Lung (tissue), 12 donors: ENCODE data around the gene CD2BP2. TPM values are rescaled to one million over a fixed set of nuclear protein-coding genes. Genes with fewer than 3 reads are reported as not detected.

Experiments used
- ATAC-seq: fragments of 200-7000 bp; cut with Tn5 transposase; one replicate; pipeline ENCODE4 v1.9.1; 2020; ENCODE audit warnings: moderate number of reproducible peaks; ENCODE audit not compliant: insufficient read depth, low FRiP score
- DNase-seq, 3 donors: peaks; one replicate each; pipeline ENCODE4 v3.0.0-alpha.2; 2013 to 2017
- H3K27ac ChIP-seq, 2 donors: one replicate each; pipeline ENCODE4 v1.5.1; 2013; ENCODE audit warnings: mild to moderate bottlenecking in 2 of 2, moderate library complexity in 2 of 2, control low read depth in 1 of 2, inconsistent platforms in 1 of 2, low read depth in 1 of 2, low read length in 1 of 2
- H3K27me3 ChIP-seq, 3 donors: one replicate each; pipeline ENCODE4 v1.5.1; 2013; ENCODE audit warnings: low read length in 2 of 3; ENCODE audit not compliant: control insufficient read depth in 3 of 3, insufficient read depth in 3 of 3
- H3K36me3 ChIP-seq, 4 donors: one replicate each; pipeline ENCODE4 v1.5.1; 2013; ENCODE audit warnings: low read length in 4 of 4, mild to moderate bottlenecking in 1 of 4, moderate library complexity in 1 of 4; ENCODE audit not compliant: control insufficient read depth in 4 of 4, insufficient read depth in 4 of 4
- H3K4me1 ChIP-seq, 5 donors: one replicate each; pipeline ENCODE4 v1.5.1; 2013; ENCODE audit warnings: low read length in 5 of 5, mild to moderate bottlenecking in 2 of 5, moderate library complexity in 1 of 5; ENCODE audit not compliant: control insufficient read depth in 5 of 5, insufficient read depth in 5 of 5
- H3K4me3 ChIP-seq: one replicate; pipeline ENCODE4 v1.5.1; 2013; ENCODE audit warnings: mild to moderate bottlenecking, control low read depth, moderate library complexity
- H3K9ac ChIP-seq, 2 donors: one replicate each; pipeline ENCODE4 v1.5.1; 2013; ENCODE audit warnings: low read length in 2 of 2, control low read depth in 1 of 2; ENCODE audit not compliant: insufficient read depth in 1 of 2
- H3K9me3 ChIP-seq, 4 donors: one replicate each; pipeline ENCODE4 v1.5.1; 2013; ENCODE audit warnings: low read length in 3 of 4, mild to moderate bottlenecking in 1 of 4, moderate library complexity in 1 of 4; ENCODE audit not compliant: control insufficient read depth in 4 of 4, insufficient read depth in 3 of 4
- CTCF ChIP-seq: IDR thresholded peaks from 2 replicates; pipeline ENCODE4 v1.5.1; 2012; ENCODE audit warnings: mild to moderate bottlenecking; ENCODE audit errors: control extremely low read depth, extremely low read depth
- WGBS, 2 donors: extraction: QIAGEN DNeasy Blood & Tissue Kit; methylation state at CpG; one replicate each; pipeline ENCODE4 v1.1.7; 2013; 5-methylcytosine and 5-hydroxymethylcytosine counted together
- polyA plus RNA-seq, 2 donors: library from polyadenylated mRNA; stranded (reverse); fragments of 200-250 nt; gene quantifications; one replicate each; pipeline ENCODE4 v1.2.1, GENCODE V29; 2013
- total RNA-seq, 2 donors: library from RNA; depleted of rRNA in 1 of 2; stranded (reverse); fragments of >200 nt in 1 of 2; gene quantifications; one replicate each; pipeline ENCODE4 v1.2.1, GENCODE V29; 2014 to 2021
- donor health status: control.
- donor health status: control.
- donor health status: Bipolar disorder and iron deficiency.
- donor health status: healthy.
- donor health status: DM: yes; HTN: yes; CAD: no.

CD2BP2 gene
- total and polyA plus RNA-seq, 4 donors: 37.5 to 69.8 (median 46.3) TPM

GRCh38 chr16:30376461-30376902, 21.4 kb upstream of the CD2BP2 start:
- Histone ChIP-seq H3K36me3 (no peaks in the 10 kb centered on the region), H3K4me3 (no peak overlapping the region), H3K4me1 (peaks cover 0 to 6% (median 5%) of the 10 kb centered on the region in 5 donors), H3K27ac (no peak overlapping the region), H3K9me3 (no peaks in the 10 kb centered on the region), H3K27me3 (no peaks in the 10 kb centered on the region), H3K9ac (no peak overlapping the region)
- DNase-seq: no peak
- 97% methylated on average over 7 to 8 of the region's 8 CpGs for WGBS, 2 donors
- no peak for TF ChIP-seq CTCF
- no peak for ATAC-seq

- no peaks in the 10 kb centered on the region for H3K27me3 ChIP-seq
- H3K9ac ChIP-seq: no peak overlapping the region
- no peak for TF ChIP-seq CTCF
- H3K4me1 ChIP-seq: peaks cover 0 to 10% (median 5%) of the 10 kb centered on the region in 5 donors
- no peak overlapping the region for H3K27ac ChIP-seq
- no peaks in the 10 kb centered on the region for H3K36me3 ChIP-seq
- H3K9me3 ChIP-seq: no peaks in the 10 kb centered on the region
- ATAC-seq (no peak), DNase-seq (no peak)
- 91 to 94% methylated on average over 8 of the region's 8 CpGs for WGBS, 2 donors
- no peak overlapping the region for H3K4me3 ChIP-seq
Measured at GRCh38 chr16:30375864-30376263, 20.8 kb upstream of the CD2BP2 start.

- Histone ChIP-seq H3K9ac (no peak within 1 kb of the TSS), H3K4me1 (peaks cover 0 to 10% (median 5%) of the 10 kb centered on the region in 5 donors), H3K4me3 (no peak within 1 kb of the TSS), H3K27ac (no peak within 1 kb of the TSS), H3K36me3 (no peaks in the 10 kb centered on the region), H3K9me3 (no peaks in the 10 kb centered on the region), H3K27me3 (no peaks in the 10 kb centered on the region)
- no peak for ATAC-seq
- no peak for TF ChIP-seq CTCF
- DNase-seq: no peak
- WGBS, 2 donors: 93 to 96% methylated on average over 6 of the region's 6 CpGs
Measured at GRCh38 chr16:30374538-30374937, 19.4 kb upstream of the CD2BP2 start, which contains the start of gene MYL11. Gene MYL11 (plus strand): TSS chr16:30374802. CDS start chr16:30374858, 56 bp downstream.

- no peak overlapping the region for H3K27ac ChIP-seq
- no peak overlapping the region for H3K4me3 ChIP-seq
- WGBS, 2 donors: 80 to 86% methylated on average over 5 of the region's 5 CpGs
- ATAC-seq (no peak), DNase-seq (no peak)
- no peak for TF ChIP-seq CTCF
- no peaks in the 10 kb centered on the region for H3K36me3 ChIP-seq
- no peak overlapping the region for H3K9ac ChIP-seq
- no peaks in the 10 kb centered on the region for H3K27me3 ChIP-seq
- peaks cover under 1 to 22% (median 11%) of the 10 kb centered on the region in 5 donors for H3K4me1 ChIP-seq
- H3K9me3 ChIP-seq: no peaks in the 10 kb centered on the region
Measured at GRCh38 chr16:30372725-30373124, 17.6 kb upstream of the CD2BP2 start.
